GM06990 (cell line): ENCODE results near the gene TTC39A.

Source experiments
- DNase-seq: peaks from one replicate; pipeline ENCODE4 v3.0.0-alpha.2; 2011; ENCODE audit not compliant: insufficient read length; ENCODE audit errors: extremely low read depth
- H3K27me3 ChIP-seq: replicated peaks from 2 replicates; pipeline ENCODE4 v1.6.0; 2011; ENCODE audit warnings: low read length; ENCODE audit not compliant: control insufficient read depth, insufficient read depth
- H3K36me3 ChIP-seq: 2 replicates; pipeline ENCODE4 v1.5.1; 2011; ENCODE audit warnings: low read length; ENCODE audit not compliant: control insufficient read depth, insufficient read depth
- H3K4me3 ChIP-seq: replicated peaks from 2 replicates; pipeline ENCODE4 v1.5.1; 2011; ENCODE audit warnings: low read depth, mild to moderate bottlenecking, control low read depth, low read length
- CTCF ChIP-seq: IDR thresholded peaks from 2 replicates; pipeline ENCODE4 v1.5.1; 2011; ENCODE audit warnings: low read length, control low read depth, mild to moderate bottlenecking, inconsistent platforms; ENCODE audit not compliant: insufficient read depth, poor library complexity, severe bottlenecking

TTC39A gene

GRCh38 chr1:51266181-51266580, 64.2 kb downstream of the TTC39A start:
- DNase-seq, result no peak
- no peak overlapping the region for H3K4me3 ChIP-seq
- H3K36me3 ChIP-seq, result peaks cover 2% of the 10 kb centered on the region
- no peak for TF ChIP-seq CTCF
- H3K27me3 ChIP-seq, result no peaks in the 10 kb centered on the region

- no peak for DNase-seq
- no peak for TF ChIP-seq CTCF
- H3K27me3 ChIP-seq, result no peaks in the 10 kb centered on the region
- no peak overlapping the region for H3K4me3 ChIP-seq
- no peaks in the 10 kb centered on the region for H3K36me3 ChIP-seq
These were observed 64.7 kb downstream of the TTC39A start for GRCh38 chr1:51265618-51266017.

GRCh38 chr1:51264451-51264850, 65.9 kb downstream of the TTC39A start:
- no peak for DNase-seq
- Histone ChIP-seq H3K4me3 (no peak overlapping the region), H3K27me3 (no peaks in the 10 kb centered on the region), H3K36me3 (no peaks in the 10 kb centered on the region)
- no peak for TF ChIP-seq CTCF

- no peaks in the 10 kb centered on the region for H3K27me3 ChIP-seq
- no peak overlapping the region for H3K4me3 ChIP-seq
- DNase-seq, result no peak
- no peaks in the 10 kb centered on the region for H3K36me3 ChIP-seq
- no peak for TF ChIP-seq CTCF
These were observed 67.0 kb downstream of the TTC39A start for GRCh38 chr1:51263147-51263877.

DNA sequence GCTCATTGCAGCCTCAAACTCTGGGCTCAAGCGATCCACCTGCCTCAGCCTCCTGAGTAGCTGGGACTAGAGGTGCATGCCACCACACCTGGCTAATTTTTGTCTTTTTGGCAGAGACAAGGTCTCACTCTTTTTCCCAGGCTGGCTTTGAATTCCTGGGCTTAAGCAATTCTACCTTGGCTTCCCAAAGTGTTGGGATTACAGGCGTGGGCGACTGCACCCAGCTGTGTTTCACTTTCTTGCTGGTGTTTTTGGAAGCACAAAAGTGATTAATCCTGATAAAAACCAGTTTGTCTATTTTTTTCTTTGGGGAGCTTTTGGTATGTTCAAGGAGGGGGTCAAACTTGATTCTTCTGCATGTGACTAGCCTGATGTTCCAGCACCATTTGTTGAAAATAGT, 75.0 kb downstream of the TTC39A start:
- no peak for TF ChIP-seq CTCF

DNA sequence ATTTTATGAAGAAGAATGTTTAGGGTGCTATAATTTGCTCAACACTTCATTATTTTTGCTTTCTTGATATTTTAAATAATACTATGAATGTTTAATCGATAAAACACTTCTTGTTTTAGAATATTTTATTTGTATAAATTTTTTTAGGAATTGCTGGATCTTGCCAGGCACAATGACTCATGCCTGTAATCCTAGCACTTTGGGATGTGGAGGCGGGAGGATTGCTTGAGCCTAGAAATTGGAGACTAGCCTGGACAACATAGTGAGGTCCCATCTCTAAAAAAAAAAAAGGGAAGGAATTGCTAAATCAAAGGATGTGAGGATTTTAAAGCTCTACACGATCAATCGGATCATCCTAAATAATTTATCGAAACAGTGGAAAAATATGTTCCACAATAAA, 76.7 kb downstream of the TTC39A start:
- no peak for DNase-seq
- no peak for TF ChIP-seq CTCF
- Histone ChIP-seq H3K36me3 (no peaks in the 10 kb centered on the region), H3K27me3 (no peaks in the 10 kb centered on the region), H3K4me3 (no peak overlapping the region)

More for the DNA sequence above, 75.0 kb downstream of the TTC39A start:
- H3K36me3 ChIP-seq, result no peaks in the 10 kb centered on the region
- no peaks in the 10 kb centered on the region for H3K27me3 ChIP-seq
- DNase-seq, result no peak
- H3K4me3 ChIP-seq, result no peak overlapping the region
